ENCODE measurements around the gene C1orf159. TPM values are rescaled to one million over a fixed set of nuclear protein-coding genes. Genes with fewer than 3 reads are reported as not detected.

The C1orf159 gene
- total and polyA plus RNA-seq, 2 experiments from 2014 or later = 9.6 to 21.5 TPM

DNA sequence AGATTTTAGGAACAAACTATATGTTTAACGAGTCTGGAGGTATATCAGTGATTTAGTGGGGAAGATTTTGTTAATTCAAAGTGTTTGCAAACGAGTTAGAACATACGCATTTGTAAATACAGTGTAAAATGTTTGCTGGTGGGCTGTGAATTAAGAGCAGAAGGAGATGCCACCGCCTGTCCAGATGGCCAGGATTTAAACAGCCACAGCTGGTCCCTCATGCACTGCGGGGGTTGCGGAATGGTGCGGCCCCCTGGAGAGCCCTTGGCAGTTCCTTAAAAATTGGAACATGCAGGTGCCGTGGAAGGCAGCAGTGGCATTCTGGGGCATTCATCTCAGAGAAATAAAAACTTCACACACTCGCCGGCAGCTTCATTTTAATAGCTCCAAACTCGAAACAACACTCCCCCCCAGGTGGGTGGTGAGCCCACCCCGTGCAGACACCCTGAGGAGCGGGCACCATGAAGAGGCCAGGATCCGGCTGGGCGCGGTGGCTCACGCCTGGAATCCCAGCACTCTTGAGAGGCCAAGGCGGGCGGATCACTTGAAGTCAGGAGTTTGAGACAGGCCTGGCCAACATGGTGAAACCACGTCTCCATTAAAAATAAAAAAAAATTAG, 3.5 kb upstream of the C1orf159 start:
- peaks cover 8% of the 10 kb centered on the region; the same call in 2 of the 3 replicates for H3K9me3 Mint-ChIP-seq
- Histone ChIP-seq H3K9me2 (ENCODE audit: insufficient read depth) (no peaks in the 10 kb centered on the region), H3K4me2 (no peak overlapping the region), H3F3A (replicated peaks; ENCODE audit: low read depth) (no peaks in the 10 kb centered on the region), H3K4me1 (ENCODE audit: insufficient read depth) (no peaks in the 10 kb centered on the region; the same call in 1 of the 2 replicates), H3K27ac (ENCODE audit: low read depth) (no peak overlapping the region), H3K79me2 (replicated peaks; ENCODE audit: insufficient read depth) (peaks cover 4% of the 10 kb centered on the region; the same call in 1 of the 2 replicates), H3K27me3 (ENCODE audit: insufficient read depth) (peaks cover 11% of the 10 kb centered on the region), H4K20me1 (replicated peaks; ENCODE audit: insufficient read depth) (no peaks in the 10 kb centered on the region), H3K36me3 (ENCODE audit: insufficient read depth) (no peaks in the 10 kb centered on the region), H3K4me3 (no peak overlapping the region), H2AFZ (no peak overlapping the region)
- peaks cover 17% of the 10 kb centered on the region for H3K27me3 Mint-ChIP-seq (ENCODE audit: insufficient read depth, low read depth, poor library complexity)
- H3K27ac Mint-ChIP-seq = no peak overlapping the region
- TF ChIP-seq JUNB (IDR thresholded peaks at IDR 0.05; ENCODE audit: unreplicated experiment) (no peak), EZH2 (IDR thresholded peaks at IDR 0.05; ENCODE audit: low read depth, unreplicated experiment) (no peak), ZNF331 (CRISPR knock-in tag; IDR thresholded peaks at IDR 0.05; ENCODE audit: low read depth) (no peak)
- TF ChIP-seq, protein P1, sequence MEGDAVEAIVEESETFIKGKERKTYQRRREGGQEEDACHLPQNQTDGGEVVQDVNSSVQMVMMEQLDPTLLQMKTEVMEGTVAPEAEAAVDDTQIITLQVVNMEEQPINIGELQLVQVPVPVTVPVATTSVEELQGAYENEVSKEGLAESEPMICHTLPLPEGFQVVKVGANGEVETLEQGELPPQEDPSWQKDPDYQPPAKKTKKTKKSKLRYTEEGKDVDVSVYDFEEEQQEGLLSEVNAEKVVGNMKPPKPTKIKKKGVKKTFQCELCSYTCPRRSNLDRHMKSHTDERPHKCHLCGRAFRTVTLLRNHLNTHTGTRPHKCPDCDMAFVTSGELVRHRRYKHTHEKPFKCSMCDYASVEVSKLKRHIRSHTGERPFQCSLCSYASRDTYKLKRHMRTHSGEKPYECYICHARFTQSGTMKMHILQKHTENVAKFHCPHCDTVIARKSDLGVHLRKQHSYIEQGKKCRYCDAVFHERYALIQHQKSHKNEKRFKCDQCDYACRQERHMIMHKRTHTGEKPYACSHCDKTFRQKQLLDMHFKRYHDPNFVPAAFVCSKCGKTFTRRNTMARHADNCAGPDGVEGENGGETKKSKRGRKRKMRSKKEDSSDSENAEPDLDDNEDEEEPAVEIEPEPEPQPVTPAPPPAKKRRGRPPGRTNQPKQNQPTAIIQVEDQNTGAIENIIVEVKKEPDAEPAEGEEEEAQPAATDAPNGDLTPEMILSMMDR (conservative IDR thresholded peaks at IDR 0.05; ENCODE audit: low read depth in 2 of 2) = no peak
- H3K36me3 Mint-ChIP-seq (ENCODE audit: low read depth) = 0 out of 3 replicates have a peak, but pooled peaks cover 8% of the 10 kb centered on the region
- H3K4me1 Mint-ChIP-seq = peaks cover 10% of the 10 kb centered on the region; the same call in 2 of the 3 replicates
- H3K4me3 Mint-ChIP-seq = no peak overlapping the region
- ATAC-seq (no peak), DNase-seq (ENCODE audit: low spot score) (no peak)

DNA sequence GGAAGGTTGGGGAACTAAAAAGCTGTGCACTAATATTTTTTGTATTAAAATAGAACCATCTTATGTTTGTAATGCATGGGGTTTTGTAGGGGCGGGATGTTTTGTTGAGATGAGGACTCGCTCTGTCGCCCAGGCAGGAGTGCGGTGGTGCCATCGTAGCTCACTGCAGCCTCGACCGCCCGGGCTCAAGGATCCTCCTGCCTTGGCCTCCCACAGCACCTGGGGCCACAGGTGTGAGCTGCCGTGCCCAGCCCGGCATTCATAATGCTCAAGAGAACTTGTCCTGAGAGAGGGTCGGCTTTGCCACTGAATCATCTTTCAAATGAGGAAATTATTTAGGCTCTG, 3.0 kb upstream of the C1orf159 start:
- no peak overlapping the region for H3K4me2 ChIP-seq
- H3K79me2 ChIP-seq (replicated peaks; ENCODE audit: insufficient read depth) = peaks cover 4% of the 10 kb centered on the region; the same call in 1 of the 2 replicates
- H4K20me1 ChIP-seq (replicated peaks; ENCODE audit: insufficient read depth) = no peaks in the 10 kb centered on the region
- peaks cover 10% of the 10 kb centered on the region; the same call in 2 of the 3 replicates for H3K4me1 Mint-ChIP-seq
- no peaks in the 10 kb centered on the region; the same call in 1 of the 2 replicates for H3K4me1 ChIP-seq (ENCODE audit: insufficient read depth)
- H3K9me3 Mint-ChIP-seq = peaks cover 6% of the 10 kb centered on the region
- no peak for DNase-seq (ENCODE audit: low spot score)
- ATAC-seq = no peak
- no peak overlapping the region for H3K27ac Mint-ChIP-seq
- peaks cover 11% of the 10 kb centered on the region for H3K27me3 ChIP-seq (ENCODE audit: insufficient read depth)
- peaks cover 17% of the 10 kb centered on the region for H3K27me3 Mint-ChIP-seq (ENCODE audit: insufficient read depth, low read depth, poor library complexity)
- no peak overlapping the region for H2AFZ ChIP-seq
- no peaks in the 10 kb centered on the region for H3F3A ChIP-seq (replicated peaks; ENCODE audit: low read depth)
- no peak overlapping the region for H3K27ac ChIP-seq (ENCODE audit: low read depth)
- no peaks in the 10 kb centered on the region for H3K9me2 ChIP-seq (ENCODE audit: insufficient read depth)
- H3K4me3 Mint-ChIP-seq = no peak overlapping the region
- no peak for TF ChIP-seq JUNB (IDR thresholded peaks at IDR 0.05; ENCODE audit: unreplicated experiment)
- TF ChIP-seq, protein P2, sequence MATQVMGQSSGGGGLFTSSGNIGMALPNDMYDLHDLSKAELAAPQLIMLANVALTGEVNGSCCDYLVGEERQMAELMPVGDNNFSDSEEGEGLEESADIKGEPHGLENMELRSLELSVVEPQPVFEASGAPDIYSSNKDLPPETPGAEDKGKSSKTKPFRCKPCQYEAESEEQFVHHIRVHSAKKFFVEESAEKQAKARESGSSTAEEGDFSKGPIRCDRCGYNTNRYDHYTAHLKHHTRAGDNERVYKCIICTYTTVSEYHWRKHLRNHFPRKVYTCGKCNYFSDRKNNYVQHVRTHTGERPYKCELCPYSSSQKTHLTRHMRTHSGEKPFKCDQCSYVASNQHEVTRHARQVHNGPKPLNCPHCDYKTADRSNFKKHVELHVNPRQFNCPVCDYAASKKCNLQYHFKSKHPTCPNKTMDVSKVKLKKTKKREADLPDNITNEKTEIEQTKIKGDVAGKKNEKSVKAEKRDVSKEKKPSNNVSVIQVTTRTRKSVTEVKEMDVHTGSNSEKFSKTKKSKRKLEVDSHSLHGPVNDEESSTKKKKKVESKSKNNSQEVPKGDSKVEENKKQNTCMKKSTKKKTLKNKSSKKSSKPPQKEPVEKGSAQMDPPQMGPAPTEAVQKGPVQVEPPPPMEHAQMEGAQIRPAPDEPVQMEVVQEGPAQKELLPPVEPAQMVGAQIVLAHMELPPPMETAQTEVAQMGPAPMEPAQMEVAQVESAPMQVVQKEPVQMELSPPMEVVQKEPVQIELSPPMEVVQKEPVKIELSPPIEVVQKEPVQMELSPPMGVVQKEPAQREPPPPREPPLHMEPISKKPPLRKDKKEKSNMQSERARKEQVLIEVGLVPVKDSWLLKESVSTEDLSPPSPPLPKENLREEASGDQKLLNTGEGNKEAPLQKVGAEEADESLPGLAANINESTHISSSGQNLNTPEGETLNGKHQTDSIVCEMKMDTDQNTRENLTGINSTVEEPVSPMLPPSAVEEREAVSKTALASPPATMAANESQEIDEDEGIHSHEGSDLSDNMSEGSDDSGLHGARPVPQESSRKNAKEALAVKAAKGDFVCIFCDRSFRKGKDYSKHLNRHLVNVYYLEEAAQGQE (IDR thresholded peaks at IDR 0.05; ENCODE audit: unreplicated experiment) = no peak
- H3K36me3 ChIP-seq (ENCODE audit: insufficient read depth) = no peaks in the 10 kb centered on the region
- peaks cover 8% of the 10 kb centered on the region; the same call in 1 of the 3 replicates for H3K36me3 Mint-ChIP-seq (ENCODE audit: low read depth)
- no peak overlapping the region for H3K4me3 ChIP-seq
